GM18517 (cell line): ENCODE results near the gene TBX4.
"Not testable (repeated sequence)": the region's sequence is repeated elsewhere in the genome, so short reads cannot be mapped to it uniquely, and the experiment has no call there.

Source experiments
- ATAC-seq: cut with Tn5 transposase; IDR thresholded peaks from one replicate; pipeline ENCODE4 v1.9.1; 2021; ENCODE audit warnings: mild to moderate bottlenecking, moderate library complexity; ENCODE audit not compliant: unreplicated experiment

The TBX4 gene

DNA sequence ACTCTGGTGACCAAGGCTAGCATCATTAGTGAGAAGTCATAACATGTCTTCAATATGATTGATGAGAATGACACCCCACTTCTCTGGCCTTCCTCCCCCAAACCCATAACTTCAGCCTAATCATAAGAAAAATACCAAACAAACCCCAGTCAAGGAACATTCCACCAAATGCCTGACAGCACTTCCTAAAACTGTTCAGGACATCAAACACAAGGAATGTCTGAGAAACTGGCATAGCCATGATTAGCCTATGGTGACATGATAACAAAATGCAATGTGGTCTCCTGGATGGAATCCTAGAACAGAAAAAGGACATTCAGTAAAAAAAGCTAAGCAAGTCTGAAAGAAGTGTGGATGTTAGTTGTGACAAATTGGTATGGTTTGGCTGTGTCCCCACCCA, 24.7 kb upstream of the TBX4 start:
- no peak for ATAC-seq

DNA sequence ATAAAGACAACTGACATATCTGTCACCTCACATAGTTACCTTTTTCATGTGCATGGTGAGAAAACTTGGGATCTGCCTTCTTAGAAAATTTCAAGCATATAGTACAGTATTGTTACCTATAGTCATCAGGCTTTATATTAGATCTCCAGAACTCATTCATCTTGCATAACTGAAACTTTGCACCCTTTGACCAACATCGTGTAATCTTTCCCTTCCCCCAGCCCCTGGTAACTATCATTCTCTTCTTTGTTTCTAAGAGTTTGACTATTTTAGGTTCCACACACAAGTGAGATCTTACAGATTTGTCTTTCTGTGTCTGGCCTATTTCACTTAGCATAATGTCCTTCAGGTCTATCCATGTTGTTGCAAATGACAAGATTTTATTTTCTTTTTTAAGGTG, 22.9 kb upstream of the TBX4 start:
- ATAC-seq: no peak

DNA sequence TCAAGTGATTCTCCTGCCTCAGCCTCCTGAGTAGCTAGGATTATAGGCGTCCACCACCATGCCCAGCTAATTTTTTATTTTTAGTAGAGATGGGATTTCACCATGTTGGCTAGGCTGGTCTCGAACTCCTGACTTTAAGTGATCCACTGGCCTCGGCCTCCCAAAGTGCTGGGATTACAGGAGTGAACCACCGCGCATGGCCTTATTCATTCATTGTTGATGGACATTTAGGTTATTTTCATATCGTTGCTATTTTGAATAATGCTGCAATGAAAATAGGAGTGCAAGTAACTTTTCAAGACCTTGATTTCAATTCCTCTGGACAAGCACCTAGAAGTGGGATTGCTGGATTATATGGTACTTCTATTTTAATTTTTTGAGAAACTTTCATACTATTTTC, 22.4 kb upstream of the TBX4 start:
- ATAC-seq: not testable (repeated sequence)

DNA sequence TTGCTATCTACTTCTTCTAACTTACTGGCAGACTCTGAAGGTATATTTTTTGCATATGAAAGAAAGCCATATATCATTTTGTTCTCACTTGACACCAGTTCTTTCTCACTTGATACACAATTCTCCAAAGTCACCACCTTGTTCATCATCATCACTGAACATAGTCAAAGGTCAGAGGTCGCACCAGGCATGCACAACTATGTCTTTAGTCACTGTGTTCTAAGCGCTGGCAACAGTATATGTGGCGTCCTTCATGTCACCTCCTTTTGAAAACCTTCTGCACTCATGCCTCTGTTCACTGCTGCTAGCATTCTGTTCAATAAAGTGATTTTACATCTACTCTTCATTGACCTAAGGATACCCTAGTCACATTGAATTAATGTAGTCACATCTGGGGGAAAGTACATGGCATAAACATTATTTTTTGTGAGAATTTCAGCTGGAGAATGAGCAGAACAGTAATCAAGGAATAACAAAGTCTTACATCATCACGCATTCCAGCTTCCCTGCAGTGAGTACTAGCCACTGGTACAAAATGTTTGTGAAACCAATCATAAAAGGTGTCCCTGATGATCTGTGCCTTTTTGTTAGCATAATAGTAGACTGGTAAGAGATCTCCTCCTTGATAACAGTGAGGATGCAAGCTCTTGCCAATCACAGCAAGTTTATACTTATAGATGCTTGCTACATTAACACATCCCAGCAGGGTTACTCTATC, 20.5 kb upstream of the TBX4 start:
- no peak for ATAC-seq

DNA sequence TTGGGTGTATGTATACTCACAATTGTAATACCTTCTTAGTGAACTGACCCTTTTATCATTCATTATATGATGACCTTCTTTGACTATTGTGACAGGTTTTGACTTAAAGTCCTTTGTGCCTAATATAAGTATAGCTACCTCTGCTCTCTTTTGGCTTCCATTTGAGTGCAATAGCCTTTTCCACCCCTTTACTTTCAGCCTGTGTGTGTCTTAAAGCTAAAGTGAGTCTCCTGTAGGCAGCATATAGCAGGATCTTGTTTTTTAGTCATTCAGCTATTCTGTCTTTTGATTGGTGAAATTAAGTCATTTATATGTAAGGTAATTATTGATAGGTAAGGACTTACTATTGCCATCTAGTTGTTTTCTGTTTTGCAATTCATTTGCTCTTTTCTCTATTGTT, 15.9 kb upstream of the TBX4 start:
- ATAC-seq: no peak

DNA sequence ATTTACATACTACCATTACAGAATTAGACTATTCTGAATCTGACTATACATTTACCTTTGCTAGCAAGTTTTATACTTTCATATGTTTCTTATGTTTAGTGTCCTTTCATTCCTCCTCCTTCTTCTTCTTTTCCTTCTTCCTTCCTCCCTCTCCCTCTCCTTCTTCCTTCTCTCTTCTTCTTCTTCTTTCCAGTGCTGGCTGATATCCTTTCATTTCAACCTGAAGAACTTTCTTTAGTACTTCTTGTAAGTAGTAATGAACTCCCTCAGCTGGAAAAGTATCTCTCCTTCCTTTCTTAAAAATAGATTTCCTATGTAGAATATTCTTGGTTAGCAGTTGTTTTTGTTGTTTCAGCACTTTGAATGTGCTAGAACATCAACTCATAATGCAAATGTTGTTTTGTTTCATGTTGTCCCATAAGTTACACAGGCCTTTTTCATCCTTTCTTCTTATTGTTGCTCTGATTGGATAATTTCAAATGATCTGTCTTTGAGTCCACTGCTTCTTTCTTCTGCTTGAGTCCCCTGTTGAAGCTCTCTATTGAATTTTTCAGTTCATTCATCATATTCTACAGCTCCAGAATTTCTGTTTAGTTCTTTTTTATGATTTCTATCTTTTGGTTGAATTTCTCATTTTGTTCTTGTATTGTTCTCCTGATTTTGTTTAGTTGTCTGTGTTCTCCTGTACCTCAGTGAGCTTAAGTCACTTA, 15.1 kb upstream of the TBX4 start:
- ATAC-seq: no peak

DNA sequence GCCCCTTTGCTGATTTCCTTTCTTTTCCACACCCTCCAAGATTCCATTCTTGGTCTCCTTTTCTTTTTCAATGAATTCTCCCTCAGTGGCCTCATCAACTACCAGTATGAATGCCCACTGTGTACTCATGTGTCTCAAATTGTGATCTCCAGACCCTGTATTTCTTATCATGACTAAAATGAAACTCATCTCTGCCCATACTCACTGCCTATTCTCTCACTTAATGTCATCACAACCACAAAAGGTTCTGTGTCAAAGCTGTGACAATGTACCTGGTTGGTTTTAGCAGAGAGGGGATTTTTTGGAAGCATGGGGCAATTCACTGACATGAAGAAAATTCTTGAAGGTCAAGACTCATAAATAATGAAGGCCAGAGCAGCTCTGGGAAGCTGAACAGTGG, 11.5 kb upstream of the TBX4 start:
- no peak for ATAC-seq

DNA sequence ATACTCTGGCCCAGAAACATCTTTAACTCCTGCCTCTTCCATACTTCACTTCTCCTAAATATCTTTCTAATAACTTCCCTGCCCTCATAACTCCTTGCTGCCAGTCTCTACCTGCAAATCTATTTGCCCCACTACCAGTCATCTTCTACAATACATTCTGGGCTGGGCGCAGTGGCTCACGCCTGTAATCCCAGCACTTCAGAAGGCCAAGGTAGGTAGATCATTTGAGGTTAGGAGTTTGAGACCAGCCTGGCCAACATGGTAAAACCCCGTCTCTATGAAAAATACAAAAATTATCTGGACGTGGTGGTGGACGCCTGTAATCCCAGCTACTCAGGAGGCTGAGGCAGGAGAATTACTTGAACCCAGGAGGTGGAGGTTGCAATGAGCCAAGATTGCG, 10.7 kb upstream of the TBX4 start:
- ATAC-seq: not testable (repeated sequence)

DNA sequence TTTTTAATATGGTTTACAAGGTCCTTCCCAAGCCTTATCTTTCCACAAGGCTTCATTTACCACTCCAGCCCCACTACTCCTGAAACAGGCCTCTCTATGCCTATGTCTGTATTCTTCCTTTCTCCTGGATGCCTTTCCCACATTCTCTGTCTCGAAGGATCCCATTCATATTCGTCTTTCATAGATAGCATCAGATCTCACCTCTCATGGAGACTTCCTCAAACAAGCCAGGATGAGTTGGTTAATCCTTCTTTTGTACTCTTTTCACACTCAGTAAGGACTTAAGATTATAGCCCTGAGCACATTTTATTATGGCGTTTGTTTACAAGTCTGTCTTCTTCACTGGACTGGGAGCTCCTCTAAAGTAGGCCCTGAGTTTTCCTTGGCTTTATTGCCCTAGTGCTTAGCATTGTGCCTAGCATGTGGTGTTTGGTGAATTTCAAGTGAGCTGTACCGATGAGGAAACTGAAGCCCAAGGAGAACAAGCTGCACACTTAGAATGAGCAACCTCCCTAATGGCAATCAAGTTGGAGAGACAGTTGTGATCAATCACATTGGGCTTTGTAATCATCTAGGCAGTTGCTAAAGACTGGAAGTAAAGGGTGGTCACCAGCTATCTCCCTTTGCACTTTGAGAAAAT, 10.0 kb upstream of the TBX4 start:
- no peak for ATAC-seq

DNA sequence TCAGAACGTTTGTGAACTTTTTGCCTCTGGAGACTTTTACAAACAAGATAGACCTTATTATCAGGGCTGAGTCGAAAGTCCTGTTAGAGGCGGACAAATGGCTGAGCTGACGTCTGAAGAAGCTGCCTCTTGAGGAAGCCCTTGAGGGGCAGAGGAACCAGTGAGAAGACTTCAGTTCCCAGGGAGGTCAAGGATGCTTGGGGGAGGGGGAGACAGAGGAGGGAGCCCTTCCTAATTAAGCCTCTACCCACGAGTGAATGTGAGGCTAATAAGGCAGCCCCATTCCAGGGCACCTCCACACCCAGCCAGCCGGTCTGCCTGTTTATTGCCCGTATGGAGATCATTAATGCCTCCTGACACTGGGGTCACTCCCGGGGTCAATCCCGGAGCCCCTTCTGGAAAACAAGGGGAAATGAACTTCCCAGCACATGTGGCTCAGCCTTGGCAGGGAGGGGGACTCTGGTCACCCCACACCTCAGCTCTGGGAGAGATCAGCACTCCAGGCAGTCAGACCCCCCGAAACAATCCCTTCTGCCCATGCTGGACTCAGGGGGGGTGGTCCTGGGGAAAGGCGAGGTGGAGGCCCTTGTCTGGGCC, 9.2 kb upstream of the TBX4 start:
- no peak for ATAC-seq

DNA sequence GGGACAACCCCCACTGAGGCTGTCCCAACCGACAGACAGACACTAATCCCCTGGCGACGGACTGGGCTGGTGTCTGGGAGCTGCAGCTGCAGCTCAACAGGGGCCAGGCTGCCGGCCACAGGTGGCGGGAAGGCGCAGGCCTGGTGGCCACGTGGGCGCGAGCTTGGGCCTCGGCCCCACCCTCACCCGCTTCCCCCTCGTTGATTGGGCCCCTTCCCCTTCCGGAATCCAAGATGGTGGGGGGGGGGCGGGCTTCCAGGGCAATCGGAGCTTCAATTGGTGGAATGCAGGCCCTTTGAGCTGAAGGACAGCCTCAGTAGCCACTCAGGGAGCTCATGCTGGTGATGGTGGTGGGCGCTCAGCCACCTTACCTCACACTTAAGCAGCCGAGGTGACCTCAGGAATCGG, 8.7 kb upstream of the TBX4 start:
- no peak for ATAC-seq

DNA sequence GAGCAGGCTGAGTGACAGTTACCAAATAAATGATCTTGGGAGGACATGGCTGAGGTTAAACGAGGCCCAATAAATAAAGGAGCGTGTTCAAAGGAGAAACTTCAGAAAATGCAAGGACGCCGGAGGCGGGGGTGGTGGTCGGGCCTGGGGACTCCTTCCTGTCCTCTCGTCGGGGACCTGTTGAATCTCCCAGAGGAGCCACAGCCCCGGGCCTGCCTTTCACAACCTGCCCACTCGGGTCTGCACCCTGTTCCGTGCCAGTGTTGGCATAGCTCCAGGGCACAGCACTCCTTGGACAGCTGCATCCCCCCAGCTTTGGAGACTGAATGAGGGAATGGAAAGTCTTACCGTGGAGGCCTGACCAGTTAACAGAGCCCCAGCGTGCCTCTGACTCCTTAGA, 8.1 kb upstream of the TBX4 start:
- no peak for ATAC-seq

DNA sequence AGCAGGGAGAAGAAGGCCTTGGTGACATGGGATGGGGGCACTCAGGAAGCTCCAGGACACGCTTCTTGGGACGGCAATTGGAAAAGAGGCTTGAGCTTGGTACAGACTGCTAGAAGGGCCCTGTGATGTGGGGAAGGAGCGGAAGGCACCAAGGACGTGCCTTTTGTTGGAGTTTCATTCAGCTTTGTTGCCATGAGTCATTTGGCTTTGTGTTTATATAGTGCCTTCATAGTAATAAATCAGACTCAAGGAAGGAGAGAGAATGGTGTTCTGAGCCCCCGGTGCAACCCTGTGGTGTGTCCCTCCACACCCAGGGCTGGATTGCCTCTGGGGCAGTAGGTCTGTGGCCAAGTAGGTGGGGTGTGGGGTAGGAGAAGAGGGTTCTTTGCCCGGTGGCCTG, 7.4 kb upstream of the TBX4 start:
- no peak for ATAC-seq

DNA sequence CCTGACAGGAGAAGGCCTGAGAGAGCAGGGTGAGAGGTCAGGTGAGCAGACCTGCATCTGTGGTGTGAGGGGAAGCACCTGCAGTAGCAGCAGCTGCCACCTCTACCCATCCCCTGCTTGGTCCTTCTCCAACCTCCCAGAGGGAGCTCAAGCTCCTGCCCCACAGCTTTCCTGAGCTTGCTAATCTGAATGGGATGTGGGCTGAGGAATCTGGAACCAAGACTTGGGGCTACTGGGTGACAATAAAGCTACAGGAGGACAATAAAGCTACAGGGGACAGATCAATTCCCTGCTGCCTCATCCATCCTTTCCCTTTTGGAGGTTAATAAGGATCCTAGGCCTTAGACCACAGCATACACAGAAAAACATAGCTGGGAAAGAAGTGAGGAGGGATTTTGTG, 4.9 kb upstream of the TBX4 start:
- no peak for ATAC-seq

DNA sequence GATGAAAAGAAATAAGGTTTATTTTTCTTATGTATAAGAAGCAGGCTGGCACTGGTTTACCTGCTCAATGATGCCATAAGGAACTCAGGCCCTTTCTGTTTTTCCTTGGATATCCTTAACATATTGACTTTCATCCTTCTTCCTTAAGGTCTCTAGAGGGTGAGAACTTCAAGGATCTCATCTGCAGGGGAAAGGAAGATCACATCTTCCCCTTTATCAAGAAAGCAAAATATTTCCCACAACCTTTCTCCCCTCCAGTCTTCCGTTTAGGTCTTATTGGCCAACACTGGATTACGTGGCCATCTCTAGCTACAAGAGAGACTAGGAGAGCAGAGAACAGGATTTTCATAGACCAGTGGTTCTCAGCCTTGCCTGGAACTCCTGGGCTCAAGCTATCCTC, 4.2 kb upstream of the TBX4 start:
- ATAC-seq: no peak

DNA sequence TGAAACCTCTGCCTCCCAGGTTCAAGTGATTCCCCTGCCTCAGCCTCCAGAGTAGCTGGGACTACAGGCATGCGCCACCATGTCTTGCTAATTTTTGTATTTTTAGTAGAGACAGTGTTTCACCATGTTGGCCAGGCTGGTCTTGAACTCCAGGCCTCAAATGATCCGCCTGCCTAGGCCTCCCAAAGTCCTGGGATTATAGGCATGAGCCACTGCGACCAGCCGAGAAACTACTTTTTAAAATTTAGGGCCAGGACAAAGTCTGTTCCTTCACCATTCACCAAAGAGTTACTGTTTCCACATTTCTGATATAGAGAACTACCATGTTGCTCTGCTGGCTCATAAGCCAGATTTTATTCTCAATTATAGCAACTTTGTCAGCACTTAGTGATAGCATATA, 3.1 kb upstream of the TBX4 start:
- not testable (repeated sequence) for ATAC-seq

DNA sequence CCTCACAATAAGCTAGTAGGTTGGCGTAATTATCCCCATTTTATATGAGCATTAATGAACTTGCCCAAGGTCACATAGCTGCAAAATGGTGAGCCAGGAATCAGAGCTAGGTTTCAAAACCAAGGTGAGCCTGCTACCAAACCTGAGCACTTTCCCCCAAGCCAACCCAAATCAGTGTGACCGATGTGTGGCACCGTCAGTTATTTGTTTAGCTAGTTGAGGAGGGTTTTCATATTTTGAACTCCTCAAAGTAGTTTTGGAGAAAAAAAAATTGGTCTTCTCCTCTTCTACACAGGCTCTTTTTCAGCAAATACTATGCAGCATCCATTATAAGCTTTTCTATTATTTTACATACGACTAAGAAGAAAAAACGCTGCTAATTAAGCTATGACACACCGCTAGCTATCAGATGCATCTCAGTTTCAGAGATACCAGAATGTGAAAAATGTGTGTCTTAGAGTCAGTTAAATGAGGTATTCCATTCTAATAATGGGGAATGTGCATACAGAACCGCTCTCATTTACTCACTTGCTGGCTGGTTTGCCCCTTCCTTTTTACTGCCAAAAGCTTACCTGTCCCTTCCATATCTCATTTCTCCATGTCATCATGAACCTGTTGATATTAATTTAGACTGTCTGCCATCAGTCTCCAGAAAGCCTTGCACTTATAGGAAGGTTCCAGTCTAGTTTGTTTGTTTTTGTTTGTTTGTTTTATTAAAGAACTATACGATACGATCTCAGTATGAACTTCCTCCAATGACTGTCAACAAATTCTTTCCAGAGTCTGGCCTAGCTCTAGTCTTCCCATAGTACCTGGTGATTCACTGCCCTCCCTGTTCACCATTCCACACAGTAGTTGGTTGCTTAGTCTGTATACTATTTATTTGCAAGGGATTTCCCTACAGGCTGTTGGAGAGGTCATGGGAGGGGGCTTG, 2.2 kb upstream of the TBX4 start:
- ATAC-seq: no peak

DNA sequence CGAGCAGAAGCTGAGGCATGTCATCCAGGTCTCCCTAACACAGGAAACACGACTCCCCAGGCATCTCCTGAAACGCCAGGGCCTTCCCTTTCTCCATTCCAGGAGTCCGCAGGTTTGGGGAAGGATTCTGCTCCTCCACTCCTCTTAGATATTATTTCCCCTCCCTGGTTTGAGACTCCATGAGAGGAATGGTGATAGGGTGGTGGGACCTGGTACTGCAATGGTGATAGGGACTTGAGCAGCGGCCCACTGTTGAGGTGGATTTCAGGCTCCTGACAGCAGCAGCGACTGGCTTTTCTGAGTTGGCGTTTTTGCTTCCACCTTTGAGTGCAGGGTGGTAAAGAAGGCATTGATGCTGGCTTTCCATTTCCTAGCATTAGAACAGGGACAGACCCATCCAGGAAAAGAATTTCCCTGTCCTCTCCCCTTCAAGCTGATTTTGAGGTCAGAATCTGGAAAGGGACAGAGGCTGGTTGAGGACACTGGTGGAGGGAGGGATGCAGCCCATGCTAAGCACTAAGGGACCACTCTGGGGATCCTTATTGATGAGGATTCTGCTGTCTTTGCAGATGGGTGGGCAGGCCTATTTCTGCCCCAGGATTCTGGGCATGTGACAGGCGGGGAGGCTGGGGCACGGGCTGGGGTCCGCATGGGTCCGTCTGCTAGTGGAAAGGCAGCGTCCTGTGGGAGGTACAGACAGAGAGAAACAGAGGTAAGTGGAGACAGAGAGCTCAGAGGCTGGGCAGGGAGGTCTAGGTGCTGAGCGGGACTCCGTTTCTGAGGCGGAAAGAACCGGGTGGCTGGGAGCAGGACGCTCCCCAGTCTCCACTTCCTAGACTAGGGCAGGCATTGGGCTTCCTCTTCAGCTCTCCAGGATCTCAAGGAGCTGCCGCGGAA, 1.3 kb upstream of the TBX4 start:
- ATAC-seq: no peak

DNA sequence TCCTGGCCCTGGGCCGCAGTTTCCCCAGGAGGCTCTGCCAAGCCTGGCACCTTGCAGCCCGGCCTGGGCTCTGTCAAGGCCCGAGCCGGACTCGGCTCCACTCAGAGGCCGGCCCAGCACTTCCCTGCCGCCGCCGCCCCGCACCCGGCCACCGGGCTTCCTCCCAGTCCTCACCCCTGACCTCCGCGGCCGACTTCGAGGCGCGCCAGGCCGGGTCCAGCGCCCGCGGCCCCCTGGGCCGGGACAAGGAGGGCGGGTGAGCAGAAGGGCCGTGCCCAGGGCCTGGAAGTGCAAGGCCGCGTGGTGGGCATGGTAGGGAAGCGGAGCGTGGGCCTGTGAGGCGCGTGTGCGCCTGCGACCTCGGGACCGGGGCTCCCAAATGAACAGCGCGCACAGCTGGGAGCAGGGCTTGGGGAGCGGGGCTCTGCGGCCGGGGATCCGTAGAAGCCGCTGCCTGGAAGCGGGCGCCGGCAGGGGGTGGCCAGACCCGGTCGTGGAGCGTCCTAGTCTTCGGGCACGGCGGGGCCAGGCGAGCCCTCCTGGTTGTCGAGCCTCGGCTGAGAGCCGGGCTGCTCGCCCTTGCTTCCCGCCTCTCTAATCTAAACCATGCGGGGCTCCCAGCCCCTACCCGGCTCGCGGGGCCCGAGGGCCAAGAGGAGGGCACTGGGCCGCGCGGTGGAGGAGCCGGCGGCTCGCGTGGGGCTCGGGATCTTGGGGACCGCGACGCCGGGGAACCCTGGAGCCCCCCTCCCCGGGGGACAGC, 503 bp upstream of the TBX4 start:
- no peak for ATAC-seq
